SU-DHL-6 (cell line): ENCODE measurements around the gene AP2A2.

Experiments
- H2AFZ ChIP-seq: fragments of 200-600 bp; sonication (generic); 2 replicates; pipeline ENCODE4 v1.6.1; 2014; ENCODE audit warnings: low read depth, mild to moderate bottlenecking, moderate library complexity, mixed read lengths, antibody characterized with exemption, low read length; ENCODE audit not compliant: severe bottlenecking
- H3F3A ChIP-seq: fragments of 200-600 bp; shearing (Covaris generic); 2 replicates; pipeline ENCODE4 v1.6.0; 2016; ENCODE audit warnings: antibody characterized with exemption, mild to moderate bottlenecking; ENCODE audit not compliant: insufficient read depth
- H3K27ac ChIP-seq: fragments of 200-600 bp; sonication (generic); 2 replicates; pipeline ENCODE4 v1.5.1; 2016; ENCODE audit warnings: low read depth, mild to moderate bottlenecking, low read length, moderate library complexity, mixed read lengths
- H3K27me3 ChIP-seq: fragments of 200-600 bp; sonication (generic), shearing (Covaris generic); 2 replicates; pipeline ENCODE4 v1.6.0; 2014; ENCODE audit warnings: mild to moderate bottlenecking, low read length
- H3K36me3 ChIP-seq: fragments of 200-600 bp; sonication (generic); 2 replicates; pipeline ENCODE4 v1.6.1; 2014; ENCODE audit warnings: mild to moderate bottlenecking, low read length, mixed read lengths
- H3K4me2 ChIP-seq: fragments of 300-600, 200-600 bp; shearing (Covaris generic), sonication (generic); 2 replicates; pipeline ENCODE4 v1.6.0; 2014; ENCODE audit warnings: low read length, low read depth, mild to moderate bottlenecking; ENCODE audit not compliant: poor library complexity, severe bottlenecking
- H3K4me3 ChIP-seq: fragments of 200-600 bp; sonication (generic); 2 replicates; pipeline ENCODE4 v1.5.1; 2014; ENCODE audit warnings: antibody characterized with exemption, low read length, mild to moderate bottlenecking, mixed read lengths; ENCODE audit not compliant: insufficient read depth, poor library complexity, severe bottlenecking
- H3K79me2 ChIP-seq: fragments of 200-600 bp; sonication (generic); 2 replicates; pipeline ENCODE4 v1.6.1; 2014; ENCODE audit warnings: mild to moderate bottlenecking, low read length, moderate library complexity; ENCODE audit not compliant: insufficient read depth
- H3K9ac ChIP-seq: fragments of 200-600 bp; sonication (generic); 2 replicates; pipeline ENCODE4 v1.7.0; 2014; ENCODE audit warnings: mild to moderate bottlenecking, low read length
- H3K9me2 ChIP-seq: fragments of 200-600 bp; sonication (generic); replicated peaks from 2 replicates; pipeline ENCODE4 v1.6.1; 2014; ENCODE audit warnings: low read length; ENCODE audit not compliant: insufficient read depth
- H3K9me3 ChIP-seq: fragments of 200-600 bp; sonication (generic); 2 replicates; pipeline ENCODE4 v1.6.1; 2014; ENCODE audit warnings: low read length, mixed read lengths; ENCODE audit not compliant: insufficient read depth
- H4K20me1 ChIP-seq: fragments of 200-600 bp; sonication (generic); 2 replicates; pipeline ENCODE4 v1.6.1; 2014; ENCODE audit warnings: low read depth, mild to moderate bottlenecking, antibody characterized with exemption, low read length, moderate library complexity, mixed read lengths
- EZH2phosphoT487 ChIP-seq: fragments of 200-600 bp; sonication (generic), shearing (Covaris generic); conservative IDR thresholded peaks from 2 replicates; pipeline ENCODE4 v1.6.1; 2018; ENCODE audit warnings: mild to moderate bottlenecking, antibody characterized with exemption, low read length, moderate library complexity, mixed read lengths
- TF ChIP-seq, protein P1 (sequence below): fragments of 200-600 bp; sonication (generic); IDR thresholded peaks from one replicate; pipeline ENCODE4 v1.5.1; 2017; ENCODE audit warnings: antibody characterized with exemption, mild to moderate bottlenecking, low read length, moderate library complexity; ENCODE audit not compliant: insufficient read depth, poor library complexity, severe bottlenecking

The AP2A2 gene

DNA sequence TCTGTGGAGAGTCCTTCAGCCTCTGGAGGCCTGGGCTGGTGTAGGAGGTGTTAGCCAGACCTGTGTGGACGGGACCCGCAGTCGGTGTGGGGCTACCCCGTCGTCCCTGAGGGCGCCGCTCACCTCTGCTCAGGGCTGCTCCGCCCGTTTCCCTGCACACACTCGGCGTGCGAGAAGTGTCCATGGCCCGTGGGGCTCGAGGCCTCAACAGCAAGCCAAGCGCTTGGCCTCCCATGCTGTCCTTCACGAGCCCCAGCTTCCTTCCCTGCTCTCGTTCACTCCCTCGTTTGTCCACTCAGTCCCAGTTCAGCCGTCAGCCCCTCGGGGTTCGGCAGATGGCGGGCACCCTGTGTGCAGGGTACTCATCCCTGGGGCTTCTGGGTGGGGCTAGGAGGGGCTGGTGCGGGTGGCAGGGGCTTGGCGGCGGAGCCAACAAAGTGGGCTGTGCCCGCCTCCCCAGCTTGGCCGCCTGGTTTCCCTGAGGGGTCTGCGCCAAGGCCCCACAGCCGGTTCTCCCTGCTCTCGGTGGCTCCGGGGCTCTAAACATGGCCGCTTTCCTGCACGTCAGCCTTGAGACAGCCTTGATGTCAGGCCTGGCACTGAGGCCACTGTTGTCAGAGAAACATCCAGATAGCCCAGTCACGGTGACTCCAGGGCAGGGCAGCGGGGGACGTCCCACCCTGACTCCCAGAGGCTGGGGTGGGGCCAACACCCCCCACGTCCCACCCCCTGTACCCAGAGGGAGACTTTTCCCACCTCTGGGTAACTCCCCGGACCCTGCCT, 107.5 kb downstream of the AP2A2 start:
- H3F3A ChIP-seq, result no peaks in the 10 kb centered on the region
- no peaks in the 10 kb centered on the region for H4K20me1 ChIP-seq
- H3K27me3 ChIP-seq, result no peaks in the 10 kb centered on the region
- no peaks in the 10 kb centered on the region for H3K9me3 ChIP-seq
- H3K4me2 ChIP-seq, result no peak overlapping the region
- H3K36me3 ChIP-seq, result no peaks in the 10 kb centered on the region
- H3K4me3 ChIP-seq, result no peak overlapping the region
- no peak overlapping the region for H3K27ac ChIP-seq
- TF ChIP-seq EZH2phosphoT487, result no peak
- TF ChIP-seq, protein P1, sequence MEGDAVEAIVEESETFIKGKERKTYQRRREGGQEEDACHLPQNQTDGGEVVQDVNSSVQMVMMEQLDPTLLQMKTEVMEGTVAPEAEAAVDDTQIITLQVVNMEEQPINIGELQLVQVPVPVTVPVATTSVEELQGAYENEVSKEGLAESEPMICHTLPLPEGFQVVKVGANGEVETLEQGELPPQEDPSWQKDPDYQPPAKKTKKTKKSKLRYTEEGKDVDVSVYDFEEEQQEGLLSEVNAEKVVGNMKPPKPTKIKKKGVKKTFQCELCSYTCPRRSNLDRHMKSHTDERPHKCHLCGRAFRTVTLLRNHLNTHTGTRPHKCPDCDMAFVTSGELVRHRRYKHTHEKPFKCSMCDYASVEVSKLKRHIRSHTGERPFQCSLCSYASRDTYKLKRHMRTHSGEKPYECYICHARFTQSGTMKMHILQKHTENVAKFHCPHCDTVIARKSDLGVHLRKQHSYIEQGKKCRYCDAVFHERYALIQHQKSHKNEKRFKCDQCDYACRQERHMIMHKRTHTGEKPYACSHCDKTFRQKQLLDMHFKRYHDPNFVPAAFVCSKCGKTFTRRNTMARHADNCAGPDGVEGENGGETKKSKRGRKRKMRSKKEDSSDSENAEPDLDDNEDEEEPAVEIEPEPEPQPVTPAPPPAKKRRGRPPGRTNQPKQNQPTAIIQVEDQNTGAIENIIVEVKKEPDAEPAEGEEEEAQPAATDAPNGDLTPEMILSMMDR, result no peak
- no peak overlapping the region for H2AFZ ChIP-seq
- H3K79me2 ChIP-seq, result no peaks in the 10 kb centered on the region
- no peaks in the 10 kb centered on the region for H3K9me2 ChIP-seq
- H3K9ac ChIP-seq, result no peak overlapping the region

DNA sequence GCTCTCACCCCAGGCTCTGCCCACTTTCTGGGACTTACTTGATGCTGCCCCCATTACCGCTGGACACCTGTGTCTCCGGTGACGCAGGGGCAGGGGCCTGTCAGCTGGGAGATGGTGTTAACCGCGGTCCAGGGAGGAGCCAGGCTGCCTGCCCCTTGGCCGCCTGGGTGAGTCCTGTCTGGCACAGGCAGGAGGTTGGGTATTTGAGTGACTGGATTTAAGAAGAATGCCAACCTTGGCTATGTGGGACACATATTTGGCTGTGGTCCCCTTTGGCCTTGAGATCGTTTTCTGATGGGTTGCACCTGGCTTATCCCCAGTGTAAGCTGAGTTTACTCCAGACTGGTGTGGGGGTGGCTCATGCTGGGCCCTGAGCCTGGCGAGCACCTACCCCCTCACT, 108.3 kb downstream of the AP2A2 start:
- H3F3A ChIP-seq, result no peaks in the 10 kb centered on the region
- no peak overlapping the region for H3K9ac ChIP-seq
- H2AFZ ChIP-seq, result no peak overlapping the region
- H3K79me2 ChIP-seq, result no peaks in the 10 kb centered on the region
- H3K9me3 ChIP-seq, result no peaks in the 10 kb centered on the region
- no peak overlapping the region for H3K4me3 ChIP-seq
- H3K4me2 ChIP-seq, result no peak overlapping the region
- no peaks in the 10 kb centered on the region for H3K27me3 ChIP-seq
- H3K9me2 ChIP-seq, result no peaks in the 10 kb centered on the region
- H3K27ac ChIP-seq, result no peak overlapping the region
- no peaks in the 10 kb centered on the region for H4K20me1 ChIP-seq
- TF ChIP-seq, protein P1, result no peak
- no peak for TF ChIP-seq EZH2phosphoT487
- no peaks in the 10 kb centered on the region for H3K36me3 ChIP-seq

DNA sequence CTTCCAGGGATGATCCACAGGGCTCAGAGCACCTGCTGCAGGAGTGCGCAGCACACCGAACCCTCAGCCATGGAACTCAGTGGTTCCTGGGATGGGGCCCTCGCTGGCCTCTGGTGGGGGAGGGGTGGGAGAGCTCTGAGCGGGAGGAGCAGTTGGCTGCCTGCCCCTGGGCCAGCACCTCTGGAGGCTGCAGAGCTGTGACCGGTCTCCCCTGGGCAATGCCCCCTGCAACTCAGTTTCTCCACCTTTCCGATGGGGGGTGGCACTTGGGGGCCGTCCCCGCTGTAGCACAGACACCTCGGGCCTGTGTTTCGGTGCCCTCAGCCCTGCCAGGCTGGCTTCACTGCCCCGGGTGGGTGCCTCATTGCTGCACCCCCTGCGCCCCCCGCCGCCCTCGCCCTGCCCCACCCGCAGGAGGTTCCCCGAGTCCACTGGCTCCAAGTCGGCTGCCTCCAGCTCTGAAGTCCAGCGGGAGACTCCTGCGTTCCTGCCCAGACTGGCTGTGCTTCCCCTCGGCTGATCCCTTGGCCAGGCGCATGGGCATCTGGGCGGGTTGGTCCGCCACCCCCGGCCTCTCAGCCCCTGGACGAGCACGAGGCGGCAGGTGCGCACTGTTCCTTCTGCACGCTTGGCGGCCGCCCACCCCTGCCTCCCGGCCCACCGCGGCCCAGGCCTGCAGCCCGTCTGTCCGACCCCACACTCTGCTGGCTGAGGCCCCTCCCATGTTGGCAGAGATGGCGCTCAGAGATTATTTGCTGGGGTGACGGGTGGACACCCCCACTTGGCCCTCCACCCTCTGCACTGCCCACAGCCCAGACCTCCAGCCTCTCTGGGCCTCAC, 109.0 kb downstream of the AP2A2 start:
- no peaks in the 10 kb centered on the region for H3F3A ChIP-seq
- H3K27ac ChIP-seq, result no peak overlapping the region
- no peaks in the 10 kb centered on the region for H3K9me3 ChIP-seq
- no peak overlapping the region for H3K4me2 ChIP-seq
- TF ChIP-seq, protein P1, result no peak
- TF ChIP-seq EZH2phosphoT487, result no peak
- H3K36me3 ChIP-seq, result no peaks in the 10 kb centered on the region
- no peaks in the 10 kb centered on the region for H4K20me1 ChIP-seq
- no peak overlapping the region for H2AFZ ChIP-seq
- H3K4me3 ChIP-seq, result no peak overlapping the region
- no peaks in the 10 kb centered on the region for H3K79me2 ChIP-seq
- H3K9me2 ChIP-seq, result no peaks in the 10 kb centered on the region
- H3K9ac ChIP-seq, result no peak overlapping the region
- H3K27me3 ChIP-seq, result no peaks in the 10 kb centered on the region
